Neural cell (in vitro differentiated cells): ENCODE results near the gene TMEM151A. TPM values are rescaled to one million over a fixed set of nuclear protein-coding genes. Genes with fewer than 3 reads are reported as not detected.

ENCODE experiments used
- H2AFZ ChIP-seq: fragments of 200-600, 300-800 bp; sonication (generic), shearing (Covaris generic); 2 replicates; pipeline ENCODE4 v1.6.0; 2014; ENCODE audit warnings: low read depth, mild to moderate bottlenecking, antibody characterized with exemption, low read length, moderate library complexity
- H3F3A ChIP-seq: fragments of 200-600 bp; shearing (Covaris generic); 2 replicates; pipeline ENCODE4 v1.6.1; 2016; ENCODE audit warnings: mild to moderate bottlenecking, moderate library complexity, mixed read lengths, antibody characterized with exemption, low read length; ENCODE audit not compliant: insufficient read depth, poor library complexity, severe bottlenecking
- H3K27ac ChIP-seq: fragments of 200-600, 300-800 bp; sonication (generic), shearing (Covaris generic); 2 replicates; pipeline ENCODE4 v1.5.1; 2014; ENCODE audit warnings: mild to moderate bottlenecking, low read length, moderate library complexity
- H3K27me3 ChIP-seq: fragments of 300-800, 200-600 bp; sonication (generic), shearing (Covaris generic); 2 replicates; pipeline ENCODE4 v1.6.0; 2014; ENCODE audit warnings: mild to moderate bottlenecking, low read depth, low read length, moderate library complexity; ENCODE audit not compliant: insufficient read depth
- H3K36me3 ChIP-seq: fragments of 300-800, 200-600 bp; sonication (generic), shearing (Covaris generic); 2 replicates; pipeline ENCODE4 v1.5.1; 2014; ENCODE audit warnings: mild to moderate bottlenecking, antibody characterized with exemption, low read length, moderate library complexity; ENCODE audit not compliant: insufficient read depth
- H3K4me2 ChIP-seq: fragments of 300-800, 200-600 bp; sonication (generic), shearing (Covaris generic); 2 replicates; pipeline ENCODE4 v1.6.0; 2014; ENCODE audit warnings: mild to moderate bottlenecking, low read length
- H3K4me3 ChIP-seq: fragments of 300-800, 200-600 bp; sonication (generic), shearing (Covaris generic); 2 replicates; pipeline ENCODE4 v1.5.1; 2014; ENCODE audit warnings: mild to moderate bottlenecking, low read length, moderate library complexity
- H3K79me2 ChIP-seq: fragments of 200-600 bp; shearing (Covaris generic); replicated peaks from 2 replicates; pipeline ENCODE4 v1.6.0; 2014; ENCODE audit warnings: mild to moderate bottlenecking, low read length, moderate library complexity; ENCODE audit not compliant: insufficient read depth
- H3K9ac ChIP-seq: fragments of 300-800, 200-600 bp; sonication (generic), shearing (Covaris generic); 2 replicates; pipeline ENCODE4 v1.6.1; 2016; ENCODE audit warnings: mild to moderate bottlenecking, low read length, mixed read lengths
- H3K9me2 ChIP-seq: fragments of 200-600 bp; shearing (Covaris generic); 2 replicates; pipeline ENCODE4 v1.6.1; 2016; ENCODE audit warnings: mild to moderate bottlenecking, low read length, mixed read lengths; ENCODE audit not compliant: insufficient read depth
- H3K9me3 ChIP-seq: fragments of 200-600, 300-800 bp; sonication (generic), shearing (Covaris generic); 2 replicates; pipeline ENCODE4 v1.6.1; 2016; ENCODE audit warnings: mild to moderate bottlenecking, mixed run types, low read length, moderate library complexity, mixed read lengths
- H4K20me1 ChIP-seq: fragments of 200-600 bp; shearing (Covaris generic); 2 replicates; pipeline ENCODE4 v1.6.1; 2016; ENCODE audit warnings: mild to moderate bottlenecking, mixed run types; ENCODE audit not compliant: insufficient read depth
- EP300 ChIP-seq: fragments of 450-650 bp; conservative IDR thresholded peaks from 2 replicates; pipeline ENCODE4 v1.6.1; 2014; ENCODE audit warnings: antibody characterized with exemption, mild to moderate bottlenecking, moderate library complexity; ENCODE audit not compliant: poor library complexity, severe bottlenecking
- EZH2 ChIP-seq: fragments of 200-600, 300-800 bp; shearing (Covaris generic), sonication (generic); IDR thresholded peaks from 2 replicates; pipeline ENCODE4 v1.6.1; 2014; ENCODE audit warnings: antibody characterized with exemption, low read length, borderline replicate concordance, mild to moderate bottlenecking; ENCODE audit not compliant: insufficient read depth, poor library complexity, severe bottlenecking
- MXI1 ChIP-seq: fragments of 450-650 bp; conservative IDR thresholded peaks from 2 replicates; pipeline ENCODE4 v1.6.1; 2014; ENCODE audit warnings: antibody characterized with exemption, mild to moderate bottlenecking; ENCODE audit not compliant: poor library complexity, severe bottlenecking
- POLR2AphosphoS5 ChIP-seq: IDR thresholded peaks from 2 replicates; pipeline ENCODE4 v1.6.1; 2012
- RAD21 ChIP-seq: fragments of 450-650 bp; conservative IDR thresholded peaks from 2 replicates; pipeline ENCODE4 v1.6.1; 2014; ENCODE audit warnings: antibody characterized with exemption, mild to moderate bottlenecking, moderate library complexity
- SMC3 ChIP-seq: fragments of 450-650 bp; conservative IDR thresholded peaks from 2 replicates; pipeline ENCODE4 v1.6.1; 2014; ENCODE audit warnings: antibody characterized with exemption, mild to moderate bottlenecking, moderate library complexity; ENCODE audit not compliant: poor library complexity
- TAF1 ChIP-seq: IDR thresholded peaks from 2 replicates; pipeline ENCODE4 v1.6.1; 2012; ENCODE audit warnings: low read depth
- polyA plus RNA-seq: library from polyadenylated mRNA; depleted of rRNA; stranded (reverse); fragments of >200 nt; gene quantifications from 2 replicates; pipeline ENCODE4 v1.2.3, GENCODE V29; 2014
- TF ChIP-seq, protein P1 (sequence below): IDR thresholded peaks from 2 replicates; pipeline ENCODE4 v1.6.1; 2012; ENCODE audit warnings: borderline replicate concordance
- TF ChIP-seq, protein P2 (sequence below): fragments of 450-650 bp; IDR thresholded peaks from 2 replicates; pipeline ENCODE4 v1.5.1; 2014; ENCODE audit warnings: antibody characterized with exemption, mild to moderate bottlenecking, moderate library complexity; ENCODE audit not compliant: poor library complexity, severe bottlenecking

The TMEM151A gene
- polyA plus RNA-seq, 1 donor from 2014 or later, result 5.3 TPM

DNA sequence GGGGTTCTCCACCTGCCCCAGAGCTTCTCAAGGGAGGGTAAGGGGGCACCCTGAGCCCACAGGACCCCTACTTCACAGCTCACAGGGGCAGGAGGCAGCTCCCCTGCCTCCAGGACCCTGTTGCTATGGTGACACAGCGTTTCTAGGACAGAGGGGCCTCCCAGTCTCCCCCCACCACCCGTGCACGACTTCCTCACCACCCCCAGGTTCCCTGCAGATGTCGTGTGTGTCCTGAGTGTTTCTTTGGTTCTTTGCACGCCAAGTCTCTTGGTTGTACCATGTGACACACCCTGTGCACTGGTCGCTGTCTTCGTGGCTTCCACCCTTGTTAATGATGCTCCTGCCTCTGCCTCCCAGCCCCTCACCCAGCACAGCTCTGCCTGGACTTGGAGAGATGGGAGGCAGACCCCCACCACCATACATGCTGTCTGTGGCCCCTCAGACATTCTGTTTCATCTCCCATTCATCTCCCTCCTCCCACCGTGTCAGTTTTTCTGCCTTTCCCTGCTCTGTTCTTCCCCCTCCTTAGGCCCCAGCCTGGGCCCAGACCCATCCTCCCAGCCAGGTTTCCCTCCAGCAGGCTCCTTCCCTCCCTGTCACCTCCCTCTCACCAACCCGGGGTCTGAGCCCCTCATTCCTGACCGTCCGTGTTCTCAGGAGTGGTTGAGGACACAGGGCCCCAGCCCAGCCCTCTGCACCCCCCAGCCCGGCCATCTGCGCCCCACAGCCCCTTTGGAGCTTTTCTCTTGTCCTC is 47.7 kb upstream of the TMEM151A start:
- H3K4me3 ChIP-seq, result no peak overlapping the region
- H3K9ac ChIP-seq, result no peak overlapping the region
- no peaks in the 10 kb centered on the region for H3K9me3 ChIP-seq
- no peaks in the 10 kb centered on the region for H3K27me3 ChIP-seq
- no peak overlapping the region for H2AFZ ChIP-seq
- TF ChIP-seq, protein P1, sequence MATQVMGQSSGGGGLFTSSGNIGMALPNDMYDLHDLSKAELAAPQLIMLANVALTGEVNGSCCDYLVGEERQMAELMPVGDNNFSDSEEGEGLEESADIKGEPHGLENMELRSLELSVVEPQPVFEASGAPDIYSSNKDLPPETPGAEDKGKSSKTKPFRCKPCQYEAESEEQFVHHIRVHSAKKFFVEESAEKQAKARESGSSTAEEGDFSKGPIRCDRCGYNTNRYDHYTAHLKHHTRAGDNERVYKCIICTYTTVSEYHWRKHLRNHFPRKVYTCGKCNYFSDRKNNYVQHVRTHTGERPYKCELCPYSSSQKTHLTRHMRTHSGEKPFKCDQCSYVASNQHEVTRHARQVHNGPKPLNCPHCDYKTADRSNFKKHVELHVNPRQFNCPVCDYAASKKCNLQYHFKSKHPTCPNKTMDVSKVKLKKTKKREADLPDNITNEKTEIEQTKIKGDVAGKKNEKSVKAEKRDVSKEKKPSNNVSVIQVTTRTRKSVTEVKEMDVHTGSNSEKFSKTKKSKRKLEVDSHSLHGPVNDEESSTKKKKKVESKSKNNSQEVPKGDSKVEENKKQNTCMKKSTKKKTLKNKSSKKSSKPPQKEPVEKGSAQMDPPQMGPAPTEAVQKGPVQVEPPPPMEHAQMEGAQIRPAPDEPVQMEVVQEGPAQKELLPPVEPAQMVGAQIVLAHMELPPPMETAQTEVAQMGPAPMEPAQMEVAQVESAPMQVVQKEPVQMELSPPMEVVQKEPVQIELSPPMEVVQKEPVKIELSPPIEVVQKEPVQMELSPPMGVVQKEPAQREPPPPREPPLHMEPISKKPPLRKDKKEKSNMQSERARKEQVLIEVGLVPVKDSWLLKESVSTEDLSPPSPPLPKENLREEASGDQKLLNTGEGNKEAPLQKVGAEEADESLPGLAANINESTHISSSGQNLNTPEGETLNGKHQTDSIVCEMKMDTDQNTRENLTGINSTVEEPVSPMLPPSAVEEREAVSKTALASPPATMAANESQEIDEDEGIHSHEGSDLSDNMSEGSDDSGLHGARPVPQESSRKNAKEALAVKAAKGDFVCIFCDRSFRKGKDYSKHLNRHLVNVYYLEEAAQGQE, result no peak
- TF ChIP-seq SMC3, result no peak
- no peak for TF ChIP-seq RAD21
- TF ChIP-seq EP300, result no peak
- TF ChIP-seq POLR2AphosphoS5, result no peak
- TF ChIP-seq MXI1, result no peak
- TF ChIP-seq, protein P2, sequence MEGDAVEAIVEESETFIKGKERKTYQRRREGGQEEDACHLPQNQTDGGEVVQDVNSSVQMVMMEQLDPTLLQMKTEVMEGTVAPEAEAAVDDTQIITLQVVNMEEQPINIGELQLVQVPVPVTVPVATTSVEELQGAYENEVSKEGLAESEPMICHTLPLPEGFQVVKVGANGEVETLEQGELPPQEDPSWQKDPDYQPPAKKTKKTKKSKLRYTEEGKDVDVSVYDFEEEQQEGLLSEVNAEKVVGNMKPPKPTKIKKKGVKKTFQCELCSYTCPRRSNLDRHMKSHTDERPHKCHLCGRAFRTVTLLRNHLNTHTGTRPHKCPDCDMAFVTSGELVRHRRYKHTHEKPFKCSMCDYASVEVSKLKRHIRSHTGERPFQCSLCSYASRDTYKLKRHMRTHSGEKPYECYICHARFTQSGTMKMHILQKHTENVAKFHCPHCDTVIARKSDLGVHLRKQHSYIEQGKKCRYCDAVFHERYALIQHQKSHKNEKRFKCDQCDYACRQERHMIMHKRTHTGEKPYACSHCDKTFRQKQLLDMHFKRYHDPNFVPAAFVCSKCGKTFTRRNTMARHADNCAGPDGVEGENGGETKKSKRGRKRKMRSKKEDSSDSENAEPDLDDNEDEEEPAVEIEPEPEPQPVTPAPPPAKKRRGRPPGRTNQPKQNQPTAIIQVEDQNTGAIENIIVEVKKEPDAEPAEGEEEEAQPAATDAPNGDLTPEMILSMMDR, result no peak
- no peak for TF ChIP-seq TAF1
- no peak for TF ChIP-seq EZH2
- H3K36me3 ChIP-seq, result no peaks in the 10 kb centered on the region
- H3F3A ChIP-seq, result no peaks in the 10 kb centered on the region
- H3K79me2 ChIP-seq, result no peaks in the 10 kb centered on the region
- H3K9me2 ChIP-seq, result no peaks in the 10 kb centered on the region
- H3K4me2 ChIP-seq, result no peak overlapping the region
- H3K27ac ChIP-seq, result no peak overlapping the region
- H4K20me1 ChIP-seq, result no peaks in the 10 kb centered on the region

DNA sequence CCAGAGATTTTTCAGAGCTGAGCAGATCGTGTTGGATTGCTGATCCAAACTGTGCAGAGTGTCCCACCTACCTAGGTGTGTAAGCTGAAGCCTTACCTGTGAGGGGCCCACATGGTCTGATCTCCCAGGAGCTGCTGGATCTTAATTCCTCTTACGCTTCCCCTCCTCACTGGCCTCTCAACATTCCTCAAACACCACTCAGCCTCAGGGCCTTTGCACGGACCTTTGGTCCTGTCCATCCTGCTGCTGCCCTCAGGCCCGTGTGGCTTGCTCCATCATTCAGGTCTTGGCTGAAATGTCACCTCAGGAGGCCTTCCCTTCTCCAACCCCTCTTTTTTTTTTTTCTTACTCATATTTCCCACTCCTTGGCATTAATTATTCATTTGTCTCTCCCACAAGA is 44.4 kb upstream of the TMEM151A start:
- TF ChIP-seq, protein P1, result no peak
- no peak for TF ChIP-seq TAF1
- TF ChIP-seq EP300, result no peak
- TF ChIP-seq, protein P2, result no peak
- Histone ChIP-seq H3K4me3 (no peak overlapping the region), H3K9me3 (no peaks in the 10 kb centered on the region), H4K20me1 (no peaks in the 10 kb centered on the region), H3K36me3 (no peaks in the 10 kb centered on the region), H3K4me2 (no peak overlapping the region), H3K9ac (no peak overlapping the region), H3F3A (no peaks in the 10 kb centered on the region), H3K79me2 (no peaks in the 10 kb centered on the region), H3K27ac (no peak overlapping the region), H2AFZ (no peak overlapping the region), H3K27me3 (no peaks in the 10 kb centered on the region), H3K9me2 (no peaks in the 10 kb centered on the region)
